Upper lobe of left lung (tissue), 4 donors: ENCODE results near the gene ICA1L.

Experiments
- CTCF ChIP-seq, 6 experiments: fragments of 450-650 bp in 4 of 6; fragments of 200-600 bp in 2 of 6; sonication (generic) in 2 of 6; IDR thresholded peaks; one replicate each; pipeline ENCODE4 v1.5.1; 2016 to 2019; ENCODE audit warnings: antibody characterized with exemption in 6 of 6
- POLR2A ChIP-seq, 4 donors: fragments of 450-650 bp; IDR thresholded peaks; one replicate each; pipeline ENCODE4 v1.5.1; 2016 to 2017; ENCODE audit warnings: antibody characterized with exemption in 4 of 4, mild to moderate bottlenecking in 2 of 4

GRCh38 chr2:202818321-202818720, 53.2 kb downstream of the ICA1L start:
- TF ChIP-seq POLR2A (IDR thresholded peaks at IDR 0.05) (no peak), CTCF (IDR thresholded peaks at IDR 0.05) (no peak)
